ENCODE data around the gene SESN1. TPM values are rescaled to one million over a fixed set of nuclear protein-coding genes. Genes with fewer than 3 reads are reported as not detected.

Gene SESN1
- total RNA-seq, 1 donor from 2014 or later = 27.1 TPM

DNA sequence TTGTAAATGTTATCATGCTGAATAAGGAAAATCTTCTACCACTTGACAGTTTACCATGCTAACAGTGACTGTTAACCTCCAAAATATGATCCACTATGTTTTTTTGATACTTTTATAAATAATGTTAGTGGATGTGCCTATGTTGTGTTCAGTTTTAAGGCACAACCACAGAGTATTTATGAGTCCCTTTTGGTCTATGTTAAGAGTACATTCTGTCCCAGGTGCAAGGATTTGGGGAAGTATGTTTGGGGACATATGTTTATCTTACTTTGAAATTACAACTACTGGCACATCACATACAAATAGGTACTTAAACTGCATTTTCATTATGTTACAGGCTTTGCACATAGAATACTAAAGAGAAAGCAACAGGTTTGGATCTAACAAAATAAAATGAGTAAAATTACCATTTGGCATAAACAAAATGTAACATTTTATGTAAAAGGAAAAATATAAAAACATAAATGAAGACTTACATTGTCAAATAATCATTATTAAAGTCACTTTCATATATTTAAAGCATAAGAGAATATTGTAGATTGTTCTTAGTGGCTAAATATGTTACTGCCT lies 71.2 kb downstream of the SESN1 start:
- Mint-ChIP-seq H3K9me3 (ENCODE audit: unreplicated experiment) (no peaks in the 10 kb centered on the region), H3K36me3 (ENCODE audit: unreplicated experiment) (no peaks in the 10 kb centered on the region), H3K27ac (ENCODE audit: unreplicated experiment) (no peak overlapping the region), H3K4me1 (ENCODE audit: low read depth, unreplicated experiment) (no peaks in the 10 kb centered on the region), H3K27me3 (ENCODE audit: unreplicated experiment) (no peaks in the 10 kb centered on the region), H3K4me3 (ENCODE audit: unreplicated experiment) (no peak overlapping the region)
- no peak for DNase-seq
- no peak for TF ChIP-seq CTCF (IDR thresholded peaks at IDR 0.05; ENCODE audit: partially characterized antibody, unreplicated experiment)

DNA sequence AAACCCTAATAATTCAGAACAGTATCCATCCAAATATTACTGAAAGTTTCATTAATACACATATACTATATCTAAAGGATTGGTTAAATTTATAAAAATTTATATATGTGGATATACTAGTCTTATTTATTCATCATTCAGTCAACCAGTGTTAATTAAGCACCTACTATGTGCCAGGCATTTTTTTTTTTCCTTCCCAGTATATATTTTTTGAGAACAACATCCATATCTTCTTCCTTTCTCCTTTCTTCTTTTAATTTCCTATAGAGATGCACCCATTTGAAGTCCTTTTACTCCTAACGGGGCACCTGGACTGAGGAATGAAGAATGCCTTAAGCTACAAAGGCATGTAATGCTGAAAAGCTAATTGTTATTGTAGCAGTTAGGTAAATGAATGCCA lies 72.8 kb downstream of the SESN1 start:
- H3K9me3 Mint-ChIP-seq (ENCODE audit: unreplicated experiment) = no peaks in the 10 kb centered on the region
- H3K4me3 Mint-ChIP-seq (ENCODE audit: unreplicated experiment) = no peak overlapping the region
- H3K36me3 Mint-ChIP-seq (ENCODE audit: unreplicated experiment) = no peaks in the 10 kb centered on the region
- DNase-seq = no peak
- no peak overlapping the region for H3K27ac Mint-ChIP-seq (ENCODE audit: unreplicated experiment)
- H3K4me1 Mint-ChIP-seq (ENCODE audit: low read depth, unreplicated experiment) = no peaks in the 10 kb centered on the region
- H3K27me3 Mint-ChIP-seq (ENCODE audit: unreplicated experiment) = no peaks in the 10 kb centered on the region
- no peak for TF ChIP-seq CTCF (IDR thresholded peaks at IDR 0.05; ENCODE audit: partially characterized antibody, unreplicated experiment)

GRCh38 chr6:109019911-109020310 lies 74.7 kb downstream of the SESN1 start:
- no peak for DNase-seq
- no peak overlapping the region for H3K4me3 Mint-ChIP-seq (ENCODE audit: unreplicated experiment)
- no peak for TF ChIP-seq CTCF (IDR thresholded peaks at IDR 0.05; ENCODE audit: partially characterized antibody, unreplicated experiment)

GRCh38 chr6:109015176-109015575 lies 79.5 kb downstream of the SESN1 start:
- H3K36me3 Mint-ChIP-seq (ENCODE audit: unreplicated experiment) = no peaks in the 10 kb centered on the region
- TF ChIP-seq CTCF (IDR thresholded peaks at IDR 0.05; ENCODE audit: partially characterized antibody, unreplicated experiment) = no peak
- peaks cover 5% of the 10 kb centered on the region for H3K4me1 Mint-ChIP-seq (ENCODE audit: low read depth, unreplicated experiment)
- no peak overlapping the region for H3K27ac Mint-ChIP-seq (ENCODE audit: unreplicated experiment)
- H3K4me3 Mint-ChIP-seq (ENCODE audit: unreplicated experiment) = no peak overlapping the region
- DNase-seq = no peak
- H3K9me3 Mint-ChIP-seq (ENCODE audit: unreplicated experiment) = peaks cover 2% of the 10 kb centered on the region
- H3K27me3 Mint-ChIP-seq (ENCODE audit: unreplicated experiment) = no peaks in the 10 kb centered on the region

More at GRCh38 chr6:109019911-109020310, 74.7 kb downstream of the SESN1 start:
- no peak overlapping the region for H3K27ac Mint-ChIP-seq (ENCODE audit: unreplicated experiment)
- H3K4me1 Mint-ChIP-seq (ENCODE audit: low read depth, unreplicated experiment) = peaks cover 5% of the 10 kb centered on the region
- no peaks in the 10 kb centered on the region for H3K36me3 Mint-ChIP-seq (ENCODE audit: unreplicated experiment)
- H3K9me3 Mint-ChIP-seq (ENCODE audit: unreplicated experiment) = no peaks in the 10 kb centered on the region
- H3K27me3 Mint-ChIP-seq (ENCODE audit: unreplicated experiment) = no peaks in the 10 kb centered on the region

DNA sequence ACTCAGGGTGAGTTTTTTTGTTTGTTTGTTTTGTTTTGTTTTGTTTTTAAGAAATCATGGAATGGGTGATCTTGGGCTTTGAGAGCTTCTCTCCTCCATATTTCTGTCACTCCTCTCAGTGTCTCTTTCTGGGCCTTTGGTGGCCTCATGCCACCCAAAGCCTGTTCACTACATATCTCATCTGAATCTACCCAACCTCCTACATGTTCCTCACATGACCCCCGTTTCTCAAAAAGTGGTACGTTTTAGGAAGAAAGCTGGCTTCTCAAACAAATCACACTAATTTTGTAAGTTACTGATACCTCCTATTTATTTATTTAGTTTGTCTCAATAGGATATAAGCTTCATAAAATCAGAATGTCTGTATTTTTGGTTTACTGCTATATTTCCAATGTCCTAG lies 80.0 kb downstream of the SESN1 start:
- Mint-ChIP-seq H3K9me3 (ENCODE audit: unreplicated experiment) (peaks cover 8% of the 10 kb centered on the region), H3K36me3 (ENCODE audit: unreplicated experiment) (no peaks in the 10 kb centered on the region), H3K27ac (ENCODE audit: unreplicated experiment) (no peak overlapping the region), H3K4me3 (ENCODE audit: unreplicated experiment) (no peak overlapping the region), H3K27me3 (ENCODE audit: unreplicated experiment) (peaks cover 2% of the 10 kb centered on the region), H3K4me1 (ENCODE audit: low read depth, unreplicated experiment) (peaks cover 7% of the 10 kb centered on the region)
- no peak for DNase-seq
- no peak for TF ChIP-seq CTCF (IDR thresholded peaks at IDR 0.05; ENCODE audit: partially characterized antibody, unreplicated experiment)
